ENCODE measurements around the gene APOA1.
"Not testable (repeated sequence)": the region's sequence is repeated elsewhere in the genome, so short reads cannot be mapped to it uniquely, and the experiment has no call there.

Gene APOA1

GRCh38 chr11:116813781-116814471 is 23.5 kb downstream of the APOA1 start:
- no peak for DNase-seq (ENCODE audit: low read depth)

GRCh38 chr11:116813170-116813569 is 24.3 kb downstream of the APOA1 start:
- DNase-seq (ENCODE audit: low read depth): no peak

GRCh38 chr11:116812109-116812508 is 25.3 kb downstream of the APOA1 start:
- no peak for DNase-seq (ENCODE audit: low read depth)

GRCh38 chr11:116811194-116811593 is 26.2 kb downstream of the APOA1 start:
- DNase-seq (ENCODE audit: low read depth): no peak

- DNase-seq (ENCODE audit: low read depth): no peak
Measured at GRCh38 chr11:116808262-116809175, 28.9 kb downstream of the APOA1 start.

GRCh38 chr11:116807601-116808261 is 29.7 kb downstream of the APOA1 start:
- DNase-seq (ENCODE audit: low read depth): no peak

- no peak for DNase-seq (ENCODE audit: low read depth)
Measured at GRCh38 chr11:116804001-116804400, 33.4 kb downstream of the APOA1 start.

GRCh38 chr11:116801662-116802061 is 35.8 kb downstream of the APOA1 start:
- not testable (repeated sequence) for DNase-seq (ENCODE audit: low read depth)

- no peak for DNase-seq (ENCODE audit: low read depth)
Measured at GRCh38 chr11:116800610-116801009, 36.8 kb downstream of the APOA1 start.

- no peak for DNase-seq (ENCODE audit: low read depth)
Measured at GRCh38 chr11:116798368-116798767, 39.1 kb downstream of the APOA1 start.

GRCh38 chr11:116797816-116798215 is 39.6 kb downstream of the APOA1 start:
- no peak for DNase-seq (ENCODE audit: low read depth)

- no peak for DNase-seq (ENCODE audit: low read depth)
Measured at GRCh38 chr11:116796548-116796947, 40.9 kb downstream of the APOA1 start.

GRCh38 chr11:116794851-116795250 is 42.6 kb downstream of the APOA1 start:
- no peak for DNase-seq (ENCODE audit: low read depth)

- DNase-seq (ENCODE audit: low read depth): no peak
Measured at GRCh38 chr11:116793772-116794097, 43.7 kb downstream of the APOA1 start.

- DNase-seq (ENCODE audit: low read depth): no peak
Measured at GRCh38 chr11:116792869-116793771, 44.3 kb downstream of the APOA1 start.

- no peak for DNase-seq (ENCODE audit: low read depth)
Measured at GRCh38 chr11:116792144-116792868, 45.1 kb downstream of the APOA1 start.

GRCh38 chr11:116791813-116792143 is 45.6 kb downstream of the APOA1 start, which contains the start of gene APOA5:
APOA5 (minus strand) TSS chr11:116791879; CDS start chr11:116791860, 19 bp downstream.
- no peak for DNase-seq (ENCODE audit: low read depth)

- peak; percentile 59 for DNase-seq (ENCODE audit: low read depth)
Measured at GRCh38 chr11:116791002-116791812, 46.2 kb downstream of the APOA1 start.

GRCh38 chr11:116790167-116791001 is 47.0 kb downstream of the APOA1 start:
- DNase-seq (ENCODE audit: low read depth): no peak
